ENCODE results near the gene PRKAB2.
A peak's percentile ranks its signal among the peaks of the same experiment; 100 is the strongest.

Gene PRKAB2

GRCh38 chr1:147172168-147173016 lies at the start of gene PRKAB2:
TSS of gene PRKAB2 (minus strand) at chr1:147172470. CDS start at chr1:147172144, 326 bp downstream.
- FAIRE-seq (no peak), DNase-seq (ENCODE audit: insufficient read length, low spot score) (peak; percentile 86)
- peak; percentile 36; the same call in 1 of the 2 replicates for TF ChIP-seq POLR2A (IDR thresholded peaks at IDR 0.05; ENCODE audit: low read depth, low read length)

GRCh38 chr1:147218606-147219005 lies 46.3 kb upstream of the PRKAB2 start:
- TF ChIP-seq POLR2A (IDR thresholded peaks at IDR 0.05; ENCODE audit: low read depth, low read length), result no peak
- no peak for DNase-seq (ENCODE audit: insufficient read length, low spot score)
- no peak for FAIRE-seq

GRCh38 chr1:147217141-147217540 lies 44.9 kb upstream of the PRKAB2 start:
- TF ChIP-seq POLR2A (IDR thresholded peaks at IDR 0.05; ENCODE audit: low read depth, low read length), result no peak
- FAIRE-seq, result no peak

GRCh38 chr1:147216124-147216523 lies 43.9 kb upstream of the PRKAB2 start:
- DNase-seq (ENCODE audit: insufficient read length, low spot score) (no peak), FAIRE-seq (no peak)
- TF ChIP-seq POLR2A (IDR thresholded peaks at IDR 0.05; ENCODE audit: low read depth, low read length), result no peak

More at GRCh38 chr1:147217141-147217540, 44.9 kb upstream of the PRKAB2 start:
- DNase-seq (ENCODE audit: insufficient read length, low spot score), result no peak

- TF ChIP-seq POLR2A (IDR thresholded peaks at IDR 0.05; ENCODE audit: low read depth, low read length), result no peak
- no peak for FAIRE-seq
- DNase-seq (ENCODE audit: insufficient read length, low spot score), result no peak
These were observed 43.3 kb upstream of the PRKAB2 start for GRCh38 chr1:147215540-147215916.

- DNase-seq (ENCODE audit: insufficient read length, low spot score), result no peak
- peak; percentile 11 for FAIRE-seq
- TF ChIP-seq POLR2A (IDR thresholded peaks at IDR 0.05; ENCODE audit: low read depth, low read length), result no peak
These were observed 42.7 kb upstream of the PRKAB2 start for GRCh38 chr1:147214842-147215539.

GRCh38 chr1:147214325-147214724 lies 42.1 kb upstream of the PRKAB2 start:
- DNase-seq (ENCODE audit: insufficient read length, low spot score), result no peak
- TF ChIP-seq POLR2A (IDR thresholded peaks at IDR 0.05; ENCODE audit: low read depth, low read length), result no peak
- no peak for FAIRE-seq

- no peak for DNase-seq (ENCODE audit: insufficient read length, low spot score)
- no peak for FAIRE-seq
- no peak for TF ChIP-seq POLR2A (IDR thresholded peaks at IDR 0.05; ENCODE audit: low read depth, low read length)
These were observed 41.0 kb upstream of the PRKAB2 start for GRCh38 chr1:147213271-147213670.

GRCh38 chr1:147211577-147211976 lies 39.3 kb upstream of the PRKAB2 start:
- FAIRE-seq, result no peak
- TF ChIP-seq POLR2A (IDR thresholded peaks at IDR 0.05; ENCODE audit: low read depth, low read length), result no peak
- no peak for DNase-seq (ENCODE audit: insufficient read length, low spot score)

- no peak for TF ChIP-seq POLR2A (IDR thresholded peaks at IDR 0.05; ENCODE audit: low read depth, low read length)
- DNase-seq (ENCODE audit: insufficient read length, low spot score) (no peak), FAIRE-seq (no peak)
These were observed 38.7 kb upstream of the PRKAB2 start for GRCh38 chr1:147210987-147211386.

- DNase-seq (ENCODE audit: insufficient read length, low spot score), result no peak
- FAIRE-seq, result no peak
- TF ChIP-seq POLR2A (IDR thresholded peaks at IDR 0.05; ENCODE audit: low read depth, low read length), result no peak
These were observed 37.9 kb upstream of the PRKAB2 start for GRCh38 chr1:147209825-147210821.

GRCh38 chr1:147208619-147209018 lies 36.3 kb upstream of the PRKAB2 start:
- no peak for DNase-seq (ENCODE audit: insufficient read length, low spot score)
- no peak for FAIRE-seq
- no peak for TF ChIP-seq POLR2A (IDR thresholded peaks at IDR 0.05; ENCODE audit: low read depth, low read length)

GRCh38 chr1:147207192-147207591 lies 34.9 kb upstream of the PRKAB2 start:
- FAIRE-seq, result no peak
- no peak for TF ChIP-seq POLR2A (IDR thresholded peaks at IDR 0.05; ENCODE audit: low read depth, low read length)
- DNase-seq (ENCODE audit: insufficient read length, low spot score), result no peak

- no peak for DNase-seq (ENCODE audit: insufficient read length, low spot score)
- no peak for FAIRE-seq
- TF ChIP-seq POLR2A (IDR thresholded peaks at IDR 0.05; ENCODE audit: low read depth, low read length), result no peak
These were observed 31.8 kb upstream of the PRKAB2 start for GRCh38 chr1:147204080-147204479.

Measured in H54 (cell line).